Myocyte (in vitro differentiated cells): ENCODE measurements around the gene VRTN. TPM values are rescaled to one million over a fixed set of nuclear protein-coding genes. Genes with fewer than 3 reads are reported as not detected.
A peak's percentile ranks its signal among the peaks of the same experiment; 100 is the strongest.
"Not testable (repeated sequence)": the region's sequence is repeated elsewhere in the genome, so short reads cannot be mapped to it uniquely, and the experiment has no call there.

Source experiments
- DNase-seq: peaks from one replicate; pipeline ENCODE4 v3.0.0-alpha.2; 2012; ENCODE audit warnings: low read depth
- polyA plus RNA-seq: library from polyadenylated mRNA; unstranded; fragments of >200 nt; gene quantifications from one replicate; pipeline ENCODE4 v1.2.1, GENCODE V29; 2012; ENCODE audit warnings: missing spikeins
- total RNA-seq: library from RNA; depleted of rRNA; stranded (reverse); fragments of >200 nt; gene quantifications from 2 replicates; pipeline ENCODE4 v1.2.3, GENCODE V29; 2014

VRTN gene
- total RNA-seq: not detected in 2 replicates
- not detected for polyA plus RNA-seq

- DNase-seq: no peak
These were observed at the start of gene VRTN for GRCh38 chr14:74348241-74348734. VRTN (plus strand) TSS chr14:74348471; CDS start chr14:74356784, 8,313 bp downstream.

- peak; percentile 44 for DNase-seq
These were observed 49.2 kb upstream of the VRTN start for GRCh38 chr14:74299061-74299545.

GRCh38 chr14:74301594-74302151, 46.6 kb upstream of the VRTN start:
- DNase-seq: no peak

- DNase-seq: peak; percentile 65
These were observed 46.1 kb upstream of the VRTN start for GRCh38 chr14:74302152-74302628.

GRCh38 chr14:74302634-74303569, 45.4 kb upstream of the VRTN start, which contains the start of gene ABCD4:
ABCD4 (minus strand) TSS chr14:74302934; CDS start chr14:74302912, 22 bp downstream.
- peak; percentile 97 for DNase-seq

- DNase-seq: no peak
These were observed 39.6 kb upstream of the VRTN start for GRCh38 chr14:74308695-74309094.

- no peak for DNase-seq
These were observed 38.9 kb upstream of the VRTN start for GRCh38 chr14:74309125-74310022.

GRCh38 chr14:74312161-74312560, 36.1 kb upstream of the VRTN start:
- no peak for DNase-seq

GRCh38 chr14:74313601-74314000, 34.7 kb upstream of the VRTN start:
- DNase-seq: no peak

- DNase-seq: no peak
These were observed 33.7 kb upstream of the VRTN start for GRCh38 chr14:74314576-74314975.

- peak; percentile 35 for DNase-seq
These were observed 23.3 kb upstream of the VRTN start for GRCh38 chr14:74324931-74325361.

GRCh38 chr14:74325446-74325845, 22.8 kb upstream of the VRTN start:
- DNase-seq: no peak

GRCh38 chr14:74326369-74327152, 21.7 kb upstream of the VRTN start:
- DNase-seq: peak; percentile 65

GRCh38 chr14:74329950-74330552, 18.2 kb upstream of the VRTN start:
- not testable (repeated sequence) for DNase-seq

GRCh38 chr14:74333909-74334308, 14.4 kb upstream of the VRTN start:
- peak; percentile 73 for DNase-seq

GRCh38 chr14:74346341-74346740, 1.9 kb upstream of the VRTN start:
- DNase-seq: no peak

GRCh38 chr14:74347097-74347794, 1.0 kb upstream of the VRTN start:
- DNase-seq: no peak

GRCh38 chr14:74347795-74348100, 523 bp upstream of the VRTN start:
- no peak for DNase-seq
